Neuronal stem cell (in vitro differentiated cells): ENCODE data around the gene TBC1D22A.

Experiments
- DNase-seq: peaks from one replicate; pipeline ENCODE4 v3.0.0-alpha.2; 2013; ENCODE audit warnings: low spot score
- H2AFZ ChIP-seq: one replicate; pipeline ENCODE4 v1.6.1; 2013; ENCODE audit warnings: mild to moderate bottlenecking, low read length, inconsistent platforms
- H2AK5ac ChIP-seq: 2 replicates; pipeline ENCODE4 v1.6.1; 2013; ENCODE audit warnings: low read depth, mild to moderate bottlenecking, inconsistent platforms, low read length, moderate library complexity, mixed read lengths
- H2BK120ac ChIP-seq: 2 replicates; pipeline ENCODE4 v1.6.1; 2013; ENCODE audit warnings: low read depth, mild to moderate bottlenecking, inconsistent platforms, low read length, moderate library complexity, mixed read lengths
- H2BK12ac ChIP-seq: one replicate; pipeline ENCODE4 v1.6.1; 2013; ENCODE audit warnings: low read length, inconsistent platforms
- H2BK15ac ChIP-seq: 2 replicates; pipeline ENCODE4 v1.6.1; 2013; ENCODE audit warnings: mild to moderate bottlenecking, low read length, inconsistent platforms, mixed read lengths
- H2BK5ac ChIP-seq: one replicate; pipeline ENCODE4 v1.6.1; 2013; ENCODE audit warnings: inconsistent platforms, mild to moderate bottlenecking, low read length, moderate library complexity
- H3K14ac ChIP-seq: one replicate; pipeline ENCODE4 v1.6.1; 2013; ENCODE audit warnings: low read length, inconsistent platforms
- H3K18ac ChIP-seq: 2 replicates; pipeline ENCODE4 v1.6.1; 2013; ENCODE audit warnings: low read length, inconsistent platforms
- H3K23ac ChIP-seq: 2 replicates; pipeline ENCODE4 v1.6.1; 2013; ENCODE audit warnings: low read depth, mild to moderate bottlenecking, mixed read lengths, low read length, inconsistent platforms; ENCODE audit not compliant: poor library complexity
- H3K27ac ChIP-seq: replicated peaks from 3 replicates; pipeline ENCODE4 v1.5.1; 2013; ENCODE audit warnings: low read length, inconsistent platforms
- H3K27me3 ChIP-seq, 3 experiments: 2 replicates each; pipeline ENCODE4 v1.6.1; 2013; ENCODE audit warnings: low read length in 3 of 3, mild to moderate bottlenecking in 2 of 3, inconsistent platforms in 1 of 3, low read depth in 1 of 3, mixed read lengths in 1 of 3, moderate library complexity in 1 of 3; ENCODE audit not compliant: control insufficient read depth in 3 of 3, insufficient read depth in 3 of 3
- H3K36me3 ChIP-seq, 2 donors: replicated peaks in 1 of 2; 2 replicates each; pipeline ENCODE4 v1.6.1; 2013; ENCODE audit warnings: low read length in 2 of 2; ENCODE audit not compliant: control insufficient read depth in 2 of 2, insufficient read depth in 2 of 2
- H3K4ac ChIP-seq: 2 replicates; pipeline ENCODE4 v1.6.1; 2013; ENCODE audit warnings: inconsistent platforms, mild to moderate bottlenecking, low read length, moderate library complexity
- H3K4me1 ChIP-seq, 2 donors: 1 replicate in 1 of 2; 2 replicates in 1 of 2; pipeline ENCODE4 v1.6.1; 2013; ENCODE audit warnings: low read length in 2 of 2, low read depth in 1 of 2; ENCODE audit not compliant: control insufficient read depth in 2 of 2, insufficient read depth in 1 of 2
- H3K4me2 ChIP-seq: one replicate; pipeline ENCODE4 v1.6.1; 2013; ENCODE audit warnings: mild to moderate bottlenecking, low read length, inconsistent platforms; ENCODE audit not compliant: insufficient read depth, poor library complexity, severe bottlenecking
- H3K4me3 ChIP-seq, 2 donors: 2 replicates each; pipeline ENCODE4 v1.5.1; 2013; ENCODE audit warnings: low read length in 2 of 2, mild to moderate bottlenecking in 2 of 2, inconsistent platforms in 1 of 2, moderate library complexity in 1 of 2
- H3K79me1 ChIP-seq: one replicate; pipeline ENCODE4 v1.6.1; 2013; ENCODE audit warnings: low read depth, mild to moderate bottlenecking, inconsistent platforms, low read length, moderate library complexity
- H3K9ac ChIP-seq: one replicate; pipeline ENCODE4 v1.6.1; 2013; ENCODE audit warnings: mild to moderate bottlenecking, low read depth, low read length, inconsistent platforms; ENCODE audit not compliant: poor library complexity
- H3K9me3 ChIP-seq, 2 donors: replicated peaks in 1 of 2; 2 replicates each; pipeline versions ENCODE3 to v1.6.1; 2013; ENCODE audit warnings: low read length in 2 of 2, mild to moderate bottlenecking in 2 of 2, inconsistent platforms in 1 of 2, low read depth in 1 of 2, mixed read lengths in 1 of 2, moderate library complexity in 1 of 2; ENCODE audit not compliant: control insufficient read depth in 2 of 2, insufficient read depth in 1 of 2
- H4K8ac ChIP-seq: one replicate; pipeline ENCODE4 v1.6.1; 2013; ENCODE audit warnings: low read depth, mild to moderate bottlenecking, inconsistent platforms, low read length, moderate library complexity
- H4K91ac ChIP-seq: one replicate; pipeline ENCODE4 v1.6.1; 2013; ENCODE audit warnings: low read length, low read depth, mild to moderate bottlenecking, inconsistent platforms; ENCODE audit not compliant: poor library complexity
- WGBS, 2 donors: extraction: QIAGEN DNeasy Blood & Tissue Kit; methylation state at CpG; one replicate each; pipeline ENCODE4 v1.1.7; 2013; ENCODE audit warnings: missing lambda C conversion rate in 2 of 2, mixed read lengths in 1 of 2; ENCODE audit not compliant: insufficient read length in 2 of 2, insufficient replicate concordance in 1 of 2; ENCODE audit errors: extremely low coverage in 2 of 2; 5-methylcytosine and 5-hydroxymethylcytosine counted together

The TBC1D22A gene

GRCh38 chr22:46848197-46848596 is 85.7 kb downstream of the TBC1D22A start:
- Histone ChIP-seq H3K14ac (no peak overlapping the region), H3K4me2 (no peak overlapping the region), H3K4me3 (no peak overlapping the region), H2AK5ac (no peak overlapping the region), H2BK120ac (no peak overlapping the region), H2BK15ac (no peak overlapping the region), H3K9me3 (no peaks in the 10 kb centered on the region), H2BK5ac (no peak overlapping the region), H3K23ac (no peak overlapping the region), H4K91ac (no peak overlapping the region), H3K27ac (no peak overlapping the region), H3K36me3 (peaks cover 0 to 15% of the 10 kb centered on the region in 2 donors), H2AFZ (no peak overlapping the region), H3K9ac (no peak overlapping the region), H3K4ac (no peak overlapping the region), H2BK12ac (no peak overlapping the region), H3K79me1 (peaks cover 3% of the 10 kb centered on the region), H3K27me3 (no peaks in the 10 kb centered on the region), H3K4me1 (no peaks in the 10 kb centered on the region), H3K18ac (no peak overlapping the region), H4K8ac (no peak overlapping the region)
- no peak for DNase-seq
- WGBS, 2 donors = no CpG with 5 or more reads among the region's 11 CpGs

DNA sequence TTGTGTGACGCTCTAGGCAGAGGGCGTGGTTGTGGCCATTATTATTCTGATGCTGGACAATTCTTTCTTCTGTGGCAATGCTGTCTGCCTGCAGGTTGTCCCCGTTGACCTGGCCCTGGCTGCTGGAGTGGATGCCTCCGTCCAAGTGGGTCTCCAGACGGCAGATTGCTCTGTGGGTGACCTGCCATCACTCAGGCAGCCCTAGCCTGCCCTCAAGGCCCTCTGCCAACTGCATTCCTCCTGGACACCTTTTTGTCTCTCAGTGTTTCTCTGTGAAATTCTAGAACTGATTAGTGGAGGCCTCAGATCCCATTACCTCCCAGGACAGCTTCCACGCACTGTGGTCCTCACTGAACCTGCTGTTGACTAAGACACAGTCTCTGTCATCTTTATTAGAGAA is 86.7 kb downstream of the TBC1D22A start:
- no peak overlapping the region for H3K27ac ChIP-seq
- no peak for DNase-seq
- peak overlapping the region; percentile 13 for H3K23ac ChIP-seq
- H2BK5ac ChIP-seq = no peak overlapping the region
- H3K4me1 ChIP-seq = no peaks in the 10 kb centered on the region
- H3K27me3 ChIP-seq = no peaks in the 10 kb centered on the region
- H2AFZ ChIP-seq = no peak overlapping the region
- no peak overlapping the region for H2BK12ac ChIP-seq
- H2BK120ac ChIP-seq = no peak overlapping the region
- no peaks in the 10 kb centered on the region for H3K9me3 ChIP-seq
- no peak overlapping the region for H3K4ac ChIP-seq
- no peak overlapping the region for H2AK5ac ChIP-seq
- WGBS, 2 donors = no CpG with 5 or more reads among the region's 6 CpGs
- H3K4me3 ChIP-seq = no peak overlapping the region
- H3K36me3 ChIP-seq = peaks cover 0 to 15% of the 10 kb centered on the region in 2 donors
- H2BK15ac ChIP-seq = no peak overlapping the region
- H3K9ac ChIP-seq = no peak overlapping the region
- no peak overlapping the region for H3K14ac ChIP-seq
- no peak overlapping the region for H4K91ac ChIP-seq
- H4K8ac ChIP-seq = no peak overlapping the region
- H3K18ac ChIP-seq = no peak overlapping the region
- H3K79me1 ChIP-seq = peaks cover 3% of the 10 kb centered on the region
- no peak overlapping the region for H3K4me2 ChIP-seq

GRCh38 chr22:46849951-46850350 is 87.5 kb downstream of the TBC1D22A start:
- Histone ChIP-seq H3K27ac (no peak overlapping the region), H3K9ac (no peak overlapping the region), H3K18ac (no peak overlapping the region), H3K79me1 (peaks cover 3% of the 10 kb centered on the region), H2BK5ac (no peak overlapping the region), H3K27me3 (no peaks in the 10 kb centered on the region), H3K4me2 (no peak overlapping the region), H3K14ac (no peak overlapping the region), H3K4me3 (peak overlapping the region in 1 of 2 donors; percentile 63), H3K4ac (no peak overlapping the region), H2BK15ac (no peak overlapping the region), H3K4me1 (peaks cover 0 to 2% of the 10 kb centered on the region in 2 donors), H3K23ac (no peak overlapping the region), H2BK120ac (no peak overlapping the region), H4K8ac (no peak overlapping the region), H2AK5ac (no peak overlapping the region), H2AFZ (no peak overlapping the region), H4K91ac (no peak overlapping the region), H3K9me3 (no peaks in the 10 kb centered on the region), H2BK12ac (no peak overlapping the region), H3K36me3 (peaks cover 0 to 15% of the 10 kb centered on the region in 2 donors)
- WGBS, 2 donors = no CpG with 5 or more reads among the region's 6 CpGs
- no peak for DNase-seq

GRCh38 chr22:46851311-46851710 is 88.9 kb downstream of the TBC1D22A start:
- Histone ChIP-seq H3K9me3 (no peaks in the 10 kb centered on the region), H2AFZ (no peak overlapping the region)
- WGBS, 2 donors = no CpG with 5 or more reads among the region's 9 CpGs

More at GRCh38 chr22:46851311-46851710, 88.9 kb downstream of the TBC1D22A start:
- H2BK12ac ChIP-seq = no peak overlapping the region
- no peak overlapping the region for H4K8ac ChIP-seq
- DNase-seq = no peak
- H3K14ac ChIP-seq = no peak overlapping the region
- H3K36me3 ChIP-seq = peaks cover 0 to 15% of the 10 kb centered on the region in 2 donors
- H3K4me3 ChIP-seq = no peak overlapping the region
- no peak overlapping the region for H2BK120ac ChIP-seq
- H3K4me1 ChIP-seq = peaks cover 0 to 2% of the 10 kb centered on the region in 2 donors
- no peak overlapping the region for H3K27ac ChIP-seq
- H4K91ac ChIP-seq = no peak overlapping the region
- no peak overlapping the region for H2BK5ac ChIP-seq
- peak overlapping the region; percentile 9 for H3K18ac ChIP-seq
- H3K9ac ChIP-seq = no peak overlapping the region
- H3K4me2 ChIP-seq = no peak overlapping the region
- H2AK5ac ChIP-seq = no peak overlapping the region
- no peak overlapping the region for H3K4ac ChIP-seq
- H2BK15ac ChIP-seq = no peak overlapping the region
- peaks cover 3% of the 10 kb centered on the region for H3K79me1 ChIP-seq
- H3K23ac ChIP-seq = no peak overlapping the region
- H3K27me3 ChIP-seq = no peaks in the 10 kb centered on the region
